Gastroesophageal sphincter (tissue), 3 donors: ENCODE data around the gene GADD45A.

ENCODE experiments used
- CTCF ChIP-seq, 4 experiments: fragments of 200-600 bp in 2 of 4; fragments of 450-650 bp in 2 of 4; sonication (generic) in 1 of 4; IDR thresholded peaks; one replicate each; pipeline ENCODE4 v1.5.1; 2017 to 2019; ENCODE audit warnings: antibody characterized with exemption in 4 of 4, mild to moderate bottlenecking in 2 of 4, moderate library complexity in 2 of 4
- EP300 ChIP-seq: sonication (generic); formaldehyde crosslinking; IDR thresholded peaks from one replicate; pipeline ENCODE4 v1.6.1; 2017; ENCODE audit warnings: antibody characterized with exemption, mild to moderate bottlenecking
- POLR2A ChIP-seq, 2 donors: fragments of 450-650 bp; IDR thresholded peaks; one replicate each; pipeline ENCODE4 v1.6.1; 2017; ENCODE audit warnings: antibody characterized with exemption in 2 of 2, mild to moderate bottlenecking in 2 of 2, moderate library complexity in 1 of 2
- POLR2AphosphoS5 ChIP-seq: sonication (generic); formaldehyde crosslinking; IDR thresholded peaks from one replicate; pipeline ENCODE4 v1.6.1; 2017; ENCODE audit warnings: antibody characterized with exemption

- TF ChIP-seq POLR2AphosphoS5 (no peak), CTCF (IDR thresholded peaks at IDR 0.05) (no peak), POLR2A (IDR thresholded peaks at IDR 0.05) (no peak), EP300 (no peak)
Observed at GRCh38 chr1:67683766-67684525, 1.1 kb upstream of the GADD45A start.
